HepG2 (cell line): ENCODE data around the gene NAPG. TPM values are rescaled to one million over a fixed set of nuclear protein-coding genes. Genes with fewer than 3 reads are reported as not detected.

ENCODE experiments used
- AGO1 ChIP-seq: fragments of 200-400 bp; formaldehyde crosslinking; IDR thresholded peaks from 2 replicates; pipeline ENCODE4 v1.6.1; 2017; ENCODE audit warnings: mild to moderate bottlenecking, low read depth, low read length, moderate library complexity; ENCODE audit not compliant: poor library complexity, severe bottlenecking
- CEBPB ChIP-seq: IDR thresholded peaks from 2 replicates; pipeline ENCODE4 v1.6.1; 2011; ENCODE audit warnings: low read depth, low read length, improper control_type of control experiment, borderline replicate concordance
- EEA1 ChIP-seq: sonication (generic); formaldehyde crosslinking; IDR thresholded peaks from 2 replicates; pipeline ENCODE4 v1.5.1; 2020; ENCODE audit warnings: mild to moderate bottlenecking, missing genetic modification reagents, borderline replicate concordance
- FOSL2 ChIP-seq: sonication (generic); formaldehyde crosslinking; IDR thresholded peaks from 2 replicates; pipeline ENCODE4 v1.4.0; 2020; ENCODE audit warnings: missing genetic modification reagents
- HHEX ChIP-seq: IDR thresholded peaks from 2 replicates; pipeline ENCODE4 v1.6.1; 2016; ENCODE audit warnings: control low read depth
- MAX ChIP-seq: IDR thresholded peaks from 2 replicates; pipeline ENCODE4 v1.6.1; 2012; ENCODE audit warnings: inconsistent platforms
- MXD3 ChIP-seq: IDR thresholded peaks from 2 replicates; pipeline ENCODE4 v1.6.1; 2016; ENCODE audit warnings: mild to moderate bottlenecking, missing biosample characterization, missing genetic modification reagents
- POLR2G ChIP-seq: fragments of 200-400 bp; formaldehyde crosslinking; IDR thresholded peaks from 2 replicates; pipeline ENCODE4 v1.6.1; 2018; ENCODE audit warnings: mild to moderate bottlenecking, low read depth, low read length, moderate library complexity
- RERE ChIP-seq: IDR thresholded peaks from 2 replicates; pipeline ENCODE4 v1.6.1; 2016; ENCODE audit warnings: low read depth, missing genetic modification reagents, missing compliant biosample characterization
- ZBTB33 ChIP-seq: sonication (generic); formaldehyde crosslinking; IDR thresholded peaks from 2 replicates; pipeline ENCODE4 v1.4.0; 2020; ENCODE audit warnings: missing genetic modification reagents
- ZFYVE20 ChIP-seq: sonication (generic); formaldehyde crosslinking; IDR thresholded peaks from 2 replicates; pipeline ENCODE4 v1.8.0; 2023; ENCODE audit warnings: low read depth, mild to moderate bottlenecking, moderate library complexity, missing genetic modification reagents, borderline replicate concordance
- ZNF143 ChIP-seq: sonication (generic); formaldehyde crosslinking; IDR thresholded peaks from 2 replicates; pipeline ENCODE4 v1.4.0; 2020; ENCODE audit warnings: missing genetic modification reagents
- ZNF33B ChIP-seq: sonication (generic); formaldehyde crosslinking; IDR thresholded peaks from 2 replicates; pipeline ENCODE4 v1.5.1; 2020; ENCODE audit warnings: mild to moderate bottlenecking, missing genetic modification reagents
- ZNF496 ChIP-seq: sonication (generic); formaldehyde crosslinking; IDR thresholded peaks from 2 replicates; pipeline ENCODE4 v1.8.1; 2023; ENCODE audit warnings: mild to moderate bottlenecking, moderate library complexity, missing genetic modification reagents; ENCODE audit not compliant: insufficient replicate concordance
- ZNF644 ChIP-seq: IDR thresholded peaks from 2 replicates; pipeline ENCODE4 v1.6.1; 2016; ENCODE audit warnings: low read depth
- ZNF687 ChIP-seq: sonication (generic); formaldehyde crosslinking; IDR thresholded peaks from 2 replicates; pipeline ENCODE4 v1.5.1; 2020; ENCODE audit warnings: mild to moderate bottlenecking, missing genetic modification reagents, moderate library complexity
- polyA plus RNA-seq, 8 experiments: library from polyadenylated mRNA; depleted of rRNA in 3 of 8; stranded (reverse) in 7 of 8; unstranded in 1 of 8; fragments of >200 nt; fragmentation: Illumina TruSeq in 4 of 8; extraction: Trizol in 4 of 8; gene quantifications; 2 replicates each; pipeline versions ENCODE4 v1.2.1 to v1.2.3, GENCODE V29; 2011 to 2016; ENCODE audit warnings: low read depth in 4 of 8, missing spikeins in 1 of 8, mixed read lengths in 1 of 8; ENCODE audit not compliant: insufficient read depth in 1 of 8
- total RNA-seq, 5 experiments: library from RNA; depleted of rRNA; stranded (reverse); fragments of >200 nt; fragmentation: Illumina TruSeq; extraction: Trizol; gene quantifications; 2 replicates each; pipeline ENCODE4 v1.2.3, GENCODE V29; 2016; ENCODE audit warnings: low read depth in 1 of 5

The NAPG gene
- total and polyA plus RNA-seq, 2 of the 13 experiments (the other 11 are each of a cell fraction or from before 2014, with no cell fraction given) = 19.8 to 34.4 TPM

GRCh38 chr18:10519999-10520935, 5.6 kb upstream of the NAPG start (continued):
- TF ChIP-seq RERE (no peak), FOSL2 (0 out of 2 replicates have a peak, but pooled peaks have one; percentile 9), ZBTB33 (CRISPR knock-in tag) (no peak), MAX (no peak), CEBPB (no peak), ZNF644 (CRISPR knock-in tag) (no peak), ZFYVE20 (no peak), EEA1 (CRISPR knock-in tag) (no peak), ZNF687 (CRISPR knock-in tag) (no peak), MXD3 (no peak), ZNF33B (CRISPR knock-in tag) (no peak), ZNF143 (peak; percentile 83), AGO1 (no peak), ZNF496 (CRISPR knock-in tag) (no peak), POLR2G (no peak), HHEX (no peak)
